Muscle layer of duodenum (tissue), 2 donors: ENCODE data around the gene EPN3.

Source experiments
- H3K27ac ChIP-seq: one replicate; pipeline ENCODE4 v1.7.0; 2013; ENCODE audit warnings: mild to moderate bottlenecking, low read length
- H3K27me3 ChIP-seq: one replicate; pipeline ENCODE4 v1.7.0; 2013; ENCODE audit warnings: low read depth, mild to moderate bottlenecking, control low read depth, low read length
- H3K36me3 ChIP-seq, 2 donors: one replicate each; pipeline ENCODE4 v1.7.0; 2013; ENCODE audit warnings: low read length in 2 of 2, control low read depth in 1 of 2, mild to moderate bottlenecking in 1 of 2; ENCODE audit not compliant: insufficient read depth in 2 of 2, control insufficient read depth in 1 of 2
- H3K4me1 ChIP-seq, 2 donors: one replicate each; pipeline ENCODE4 v1.7.0; 2013; ENCODE audit warnings: low read length in 2 of 2, mild to moderate bottlenecking in 2 of 2, control low read depth in 1 of 2, moderate library complexity in 1 of 2; ENCODE audit not compliant: insufficient read depth in 2 of 2, control insufficient read depth in 1 of 2
- H3K4me3 ChIP-seq, 2 donors: one replicate each; pipeline ENCODE4 v1.7.0; 2013; ENCODE audit warnings: low read length in 2 of 2, low read depth in 1 of 2, mild to moderate bottlenecking in 1 of 2
- H3K9me3 ChIP-seq, 2 donors: one replicate each; pipeline ENCODE4 v1.7.0; 2013; ENCODE audit warnings: low read length in 2 of 2, control low read depth in 1 of 2, mild to moderate bottlenecking in 1 of 2; ENCODE audit not compliant: control insufficient read depth in 1 of 2
- donor health status: healthy.

The EPN3 gene

GRCh38 chr17:50573866-50574611 lies 41.5 kb downstream of the EPN3 start:
- no peak overlapping the region for H3K27ac ChIP-seq
- no peaks in the 10 kb centered on the region for H3K9me3 ChIP-seq
- H3K4me3 ChIP-seq, result no peak overlapping the region
- no peaks in the 10 kb centered on the region for H3K27me3 ChIP-seq
- H3K4me1 ChIP-seq, result no peaks in the 10 kb centered on the region
- no peaks in the 10 kb centered on the region for H3K36me3 ChIP-seq

GRCh38 chr17:50575581-50576210 lies 43.2 kb downstream of the EPN3 start:
- Histone ChIP-seq H3K4me3 (no peak overlapping the region), H3K36me3 (no peaks in the 10 kb centered on the region), H3K4me1 (no peaks in the 10 kb centered on the region), H3K9me3 (no peaks in the 10 kb centered on the region), H3K27me3 (no peaks in the 10 kb centered on the region), H3K27ac (no peak overlapping the region)

- Histone ChIP-seq H3K27ac (no peak overlapping the region), H3K9me3 (no peaks in the 10 kb centered on the region), H3K36me3 (no peaks in the 10 kb centered on the region), H3K27me3 (no peaks in the 10 kb centered on the region), H3K4me3 (no peak overlapping the region), H3K4me1 (no peaks in the 10 kb centered on the region)
Measured at GRCh38 chr17:50576864-50577263, 44.3 kb downstream of the EPN3 start.

GRCh38 chr17:50577451-50577954 lies 45.0 kb downstream of the EPN3 start:
- Histone ChIP-seq H3K27me3 (no peaks in the 10 kb centered on the region), H3K27ac (no peak overlapping the region), H3K4me1 (no peaks in the 10 kb centered on the region), H3K36me3 (no peaks in the 10 kb centered on the region), H3K4me3 (no peak overlapping the region), H3K9me3 (no peaks in the 10 kb centered on the region)

GRCh38 chr17:50578173-50578572 lies 45.6 kb downstream of the EPN3 start:
- H3K4me3 ChIP-seq, result no peak overlapping the region
- H3K27ac ChIP-seq, result no peak overlapping the region
- no peaks in the 10 kb centered on the region for H3K36me3 ChIP-seq
- H3K27me3 ChIP-seq, result no peaks in the 10 kb centered on the region
- no peaks in the 10 kb centered on the region for H3K9me3 ChIP-seq
- H3K4me1 ChIP-seq, result no peaks in the 10 kb centered on the region

- Histone ChIP-seq H3K9me3 (no peaks in the 10 kb centered on the region), H3K27me3 (no peaks in the 10 kb centered on the region), H3K27ac (no peak overlapping the region), H3K4me1 (no peaks in the 10 kb centered on the region), H3K4me3 (no peak overlapping the region), H3K36me3 (no peaks in the 10 kb centered on the region)
Measured at GRCh38 chr17:50579399-50579798, 46.9 kb downstream of the EPN3 start.

GRCh38 chr17:50580646-50581045 lies 48.1 kb downstream of the EPN3 start:
- H3K36me3 ChIP-seq, result no peaks in the 10 kb centered on the region
- H3K4me1 ChIP-seq, result no peaks in the 10 kb centered on the region
- H3K27me3 ChIP-seq, result no peaks in the 10 kb centered on the region
- H3K9me3 ChIP-seq, result no peaks in the 10 kb centered on the region
- H3K4me3 ChIP-seq, result no peak overlapping the region
- no peak overlapping the region for H3K27ac ChIP-seq

- Histone ChIP-seq H3K4me3 (no peak overlapping the region), H3K36me3 (no peaks in the 10 kb centered on the region), H3K4me1 (no peaks in the 10 kb centered on the region), H3K27me3 (no peaks in the 10 kb centered on the region), H3K9me3 (no peaks in the 10 kb centered on the region), H3K27ac (no peak overlapping the region)
Measured at GRCh38 chr17:50581316-50581715, 48.8 kb downstream of the EPN3 start.

GRCh38 chr17:50582741-50583140 lies 50.2 kb downstream of the EPN3 start:
- Histone ChIP-seq H3K27ac (no peak overlapping the region), H3K9me3 (no peaks in the 10 kb centered on the region), H3K4me1 (no peaks in the 10 kb centered on the region), H3K4me3 (no peak overlapping the region), H3K36me3 (no peaks in the 10 kb centered on the region), H3K27me3 (no peaks in the 10 kb centered on the region)

GRCh38 chr17:50583641-50584040 lies 51.1 kb downstream of the EPN3 start:
- Histone ChIP-seq H3K27me3 (no peaks in the 10 kb centered on the region), H3K4me1 (peaks cover under 1 to 4% of the 10 kb centered on the region in 2 donors), H3K27ac (no peak overlapping the region), H3K36me3 (no peaks in the 10 kb centered on the region), H3K4me3 (no peak overlapping the region), H3K9me3 (no peaks in the 10 kb centered on the region)

- H3K4me1 ChIP-seq, result peaks cover 5 to 9% of the 10 kb centered on the region in 2 donors
- no peaks in the 10 kb centered on the region for H3K9me3 ChIP-seq
- no peaks in the 10 kb centered on the region for H3K36me3 ChIP-seq
- no peak overlapping the region for H3K4me3 ChIP-seq
- H3K27ac ChIP-seq, result no peak overlapping the region
- H3K27me3 ChIP-seq, result no peaks in the 10 kb centered on the region
Measured at GRCh38 chr17:50584116-50584515, 51.6 kb downstream of the EPN3 start.
